Neural cell (in vitro differentiated cells): Measurements from ENCODE around the gene TYMP. TPM values are rescaled to one million over a fixed set of nuclear protein-coding genes. Genes with fewer than 3 reads are reported as not detected.
A peak's percentile ranks its signal among the peaks of the same experiment; 100 is the strongest.

Source experiments
- H2AFZ ChIP-seq: fragments of 200-600, 300-800 bp; sonication (generic), shearing (Covaris generic); 2 replicates; pipeline ENCODE4 v1.6.0; 2014; ENCODE audit warnings: low read depth, mild to moderate bottlenecking, antibody characterized with exemption, low read length, moderate library complexity
- H3F3A ChIP-seq: fragments of 200-600 bp; shearing (Covaris generic); 2 replicates; pipeline ENCODE4 v1.6.1; 2016; ENCODE audit warnings: mild to moderate bottlenecking, moderate library complexity, mixed read lengths, antibody characterized with exemption, low read length; ENCODE audit not compliant: insufficient read depth, poor library complexity, severe bottlenecking
- H3K27ac ChIP-seq: fragments of 200-600, 300-800 bp; sonication (generic), shearing (Covaris generic); 2 replicates; pipeline ENCODE4 v1.5.1; 2014; ENCODE audit warnings: mild to moderate bottlenecking, low read length, moderate library complexity
- H3K27me3 ChIP-seq: fragments of 300-800, 200-600 bp; sonication (generic), shearing (Covaris generic); 2 replicates; pipeline ENCODE4 v1.6.0; 2014; ENCODE audit warnings: mild to moderate bottlenecking, low read depth, low read length, moderate library complexity; ENCODE audit not compliant: insufficient read depth
- H3K36me3 ChIP-seq: fragments of 300-800, 200-600 bp; sonication (generic), shearing (Covaris generic); 2 replicates; pipeline ENCODE4 v1.5.1; 2014; ENCODE audit warnings: mild to moderate bottlenecking, antibody characterized with exemption, low read length, moderate library complexity; ENCODE audit not compliant: insufficient read depth
- H3K4me2 ChIP-seq: fragments of 300-800, 200-600 bp; sonication (generic), shearing (Covaris generic); 2 replicates; pipeline ENCODE4 v1.6.0; 2014; ENCODE audit warnings: mild to moderate bottlenecking, low read length
- H3K4me3 ChIP-seq: fragments of 300-800, 200-600 bp; sonication (generic), shearing (Covaris generic); 2 replicates; pipeline ENCODE4 v1.5.1; 2014; ENCODE audit warnings: mild to moderate bottlenecking, low read length, moderate library complexity
- H3K79me2 ChIP-seq: fragments of 200-600 bp; shearing (Covaris generic); replicated peaks from 2 replicates; pipeline ENCODE4 v1.6.0; 2014; ENCODE audit warnings: mild to moderate bottlenecking, low read length, moderate library complexity; ENCODE audit not compliant: insufficient read depth
- H3K9ac ChIP-seq: fragments of 300-800, 200-600 bp; sonication (generic), shearing (Covaris generic); 2 replicates; pipeline ENCODE4 v1.6.1; 2016; ENCODE audit warnings: mild to moderate bottlenecking, low read length, mixed read lengths
- H3K9me2 ChIP-seq: fragments of 200-600 bp; shearing (Covaris generic); 2 replicates; pipeline ENCODE4 v1.6.1; 2016; ENCODE audit warnings: mild to moderate bottlenecking, low read length, mixed read lengths; ENCODE audit not compliant: insufficient read depth
- H3K9me3 ChIP-seq: fragments of 200-600, 300-800 bp; sonication (generic), shearing (Covaris generic); 2 replicates; pipeline ENCODE4 v1.6.1; 2016; ENCODE audit warnings: mild to moderate bottlenecking, mixed run types, low read length, moderate library complexity, mixed read lengths
- H4K20me1 ChIP-seq: fragments of 200-600 bp; shearing (Covaris generic); 2 replicates; pipeline ENCODE4 v1.6.1; 2016; ENCODE audit warnings: mild to moderate bottlenecking, mixed run types; ENCODE audit not compliant: insufficient read depth
- EP300 ChIP-seq: fragments of 450-650 bp; conservative IDR thresholded peaks from 2 replicates; pipeline ENCODE4 v1.6.1; 2014; ENCODE audit warnings: antibody characterized with exemption, mild to moderate bottlenecking, moderate library complexity; ENCODE audit not compliant: poor library complexity, severe bottlenecking
- EZH2 ChIP-seq: fragments of 200-600, 300-800 bp; shearing (Covaris generic), sonication (generic); IDR thresholded peaks from 2 replicates; pipeline ENCODE4 v1.6.1; 2014; ENCODE audit warnings: antibody characterized with exemption, low read length, borderline replicate concordance, mild to moderate bottlenecking; ENCODE audit not compliant: insufficient read depth, poor library complexity, severe bottlenecking
- MXI1 ChIP-seq: fragments of 450-650 bp; conservative IDR thresholded peaks from 2 replicates; pipeline ENCODE4 v1.6.1; 2014; ENCODE audit warnings: antibody characterized with exemption, mild to moderate bottlenecking; ENCODE audit not compliant: poor library complexity, severe bottlenecking
- POLR2AphosphoS5 ChIP-seq: IDR thresholded peaks from 2 replicates; pipeline ENCODE4 v1.6.1; 2012
- RAD21 ChIP-seq: fragments of 450-650 bp; conservative IDR thresholded peaks from 2 replicates; pipeline ENCODE4 v1.6.1; 2014; ENCODE audit warnings: antibody characterized with exemption, mild to moderate bottlenecking, moderate library complexity
- SMC3 ChIP-seq: fragments of 450-650 bp; conservative IDR thresholded peaks from 2 replicates; pipeline ENCODE4 v1.6.1; 2014; ENCODE audit warnings: antibody characterized with exemption, mild to moderate bottlenecking, moderate library complexity; ENCODE audit not compliant: poor library complexity
- TAF1 ChIP-seq: IDR thresholded peaks from 2 replicates; pipeline ENCODE4 v1.6.1; 2012; ENCODE audit warnings: low read depth
- polyA plus RNA-seq: library from polyadenylated mRNA; depleted of rRNA; stranded (reverse); fragments of >200 nt; gene quantifications from 2 replicates; pipeline ENCODE4 v1.2.3, GENCODE V29; 2014
- TF ChIP-seq, protein P1 (sequence below): fragments of 450-650 bp; IDR thresholded peaks from 2 replicates; pipeline ENCODE4 v1.5.1; 2014; ENCODE audit warnings: antibody characterized with exemption, mild to moderate bottlenecking, moderate library complexity; ENCODE audit not compliant: poor library complexity, severe bottlenecking
- TF ChIP-seq, protein P2 (sequence below): IDR thresholded peaks from 2 replicates; pipeline ENCODE4 v1.6.1; 2012; ENCODE audit warnings: borderline replicate concordance

TYMP gene
- polyA plus RNA-seq, 1 donor from 2014 or later, result 0.87 TPM

DNA sequence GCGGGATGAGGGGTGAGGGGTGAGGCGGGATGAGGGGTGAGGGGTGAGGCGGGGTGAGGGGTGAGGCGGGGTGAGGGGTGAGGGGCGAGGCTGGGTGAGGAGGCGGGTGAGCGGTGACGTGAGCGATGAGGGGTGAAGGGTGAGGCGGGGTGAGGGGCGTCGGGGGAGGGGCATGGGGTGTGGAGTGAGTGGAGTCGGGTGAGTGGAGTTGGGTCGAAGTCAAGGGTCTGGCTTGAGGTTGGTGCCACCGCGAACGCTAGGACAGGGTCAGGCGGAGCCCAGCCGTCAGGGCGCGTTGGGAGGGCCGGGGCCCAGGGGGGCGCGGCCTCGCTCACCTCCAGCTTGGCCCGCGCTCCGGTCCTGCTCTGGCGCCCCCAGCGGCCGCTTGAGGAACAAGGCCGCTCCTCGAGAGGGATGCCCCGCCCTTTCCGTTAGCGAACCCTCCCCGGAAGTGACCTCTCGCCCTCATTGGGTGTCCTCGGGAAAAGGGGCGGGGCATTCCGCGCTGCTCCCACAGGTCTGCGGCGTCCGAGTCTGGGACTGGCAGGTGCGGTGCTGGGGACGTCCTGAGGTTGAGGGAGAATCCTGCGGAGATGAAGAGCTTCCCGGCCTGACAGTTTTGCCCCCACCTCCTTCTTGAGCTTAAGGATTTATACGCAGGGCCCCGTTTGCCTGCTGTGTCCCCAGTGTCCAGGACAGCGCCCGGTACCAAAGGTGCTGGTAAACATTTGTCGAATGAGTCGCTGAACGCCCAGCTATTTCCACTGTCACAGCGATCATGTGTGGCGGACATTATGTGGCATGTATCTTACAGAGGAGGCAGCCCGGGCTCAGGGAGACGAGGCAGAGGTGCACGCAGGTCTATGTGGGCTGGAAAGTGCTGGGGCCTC, 33.0 kb upstream of the TYMP start, which contains the start of gene SYCE3:
Gene SYCE3, minus strand, starts transcription at position 397 of the 890 bp plus-strand sequence. CDS start 6,514 bp downstream, outside the sequence.
- Histone ChIP-seq H2AFZ (peak within 1 kb of the TSS; percentile 32), H4K20me1 (no peaks in the 10 kb centered on the region), H3K9ac (peak within 1 kb of the TSS; percentile 74), H3K9me3 (no peaks in the 10 kb centered on the region), H3K79me2 (no peaks in the 10 kb centered on the region), H3K4me2 (peak within 1 kb of the TSS; percentile 72), H3K27me3 (no peaks in the 10 kb centered on the region), H3K4me3 (peak within 1 kb of the TSS; percentile 70), H3K36me3 (peaks cover 3% of the 10 kb centered on the region), H3F3A (no peaks in the 10 kb centered on the region), H3K27ac (peak within 1 kb of the TSS; percentile 74), H3K9me2 (no peaks in the 10 kb centered on the region)
- TF ChIP-seq SMC3 (peak; percentile 52), MXI1 (peak; percentile 79), TAF1 (no peak), POLR2AphosphoS5 (peak; percentile 86), RAD21 (peak; percentile 60), EZH2 (no peak), EP300 (peak; percentile 47)
- TF ChIP-seq, protein P1, sequence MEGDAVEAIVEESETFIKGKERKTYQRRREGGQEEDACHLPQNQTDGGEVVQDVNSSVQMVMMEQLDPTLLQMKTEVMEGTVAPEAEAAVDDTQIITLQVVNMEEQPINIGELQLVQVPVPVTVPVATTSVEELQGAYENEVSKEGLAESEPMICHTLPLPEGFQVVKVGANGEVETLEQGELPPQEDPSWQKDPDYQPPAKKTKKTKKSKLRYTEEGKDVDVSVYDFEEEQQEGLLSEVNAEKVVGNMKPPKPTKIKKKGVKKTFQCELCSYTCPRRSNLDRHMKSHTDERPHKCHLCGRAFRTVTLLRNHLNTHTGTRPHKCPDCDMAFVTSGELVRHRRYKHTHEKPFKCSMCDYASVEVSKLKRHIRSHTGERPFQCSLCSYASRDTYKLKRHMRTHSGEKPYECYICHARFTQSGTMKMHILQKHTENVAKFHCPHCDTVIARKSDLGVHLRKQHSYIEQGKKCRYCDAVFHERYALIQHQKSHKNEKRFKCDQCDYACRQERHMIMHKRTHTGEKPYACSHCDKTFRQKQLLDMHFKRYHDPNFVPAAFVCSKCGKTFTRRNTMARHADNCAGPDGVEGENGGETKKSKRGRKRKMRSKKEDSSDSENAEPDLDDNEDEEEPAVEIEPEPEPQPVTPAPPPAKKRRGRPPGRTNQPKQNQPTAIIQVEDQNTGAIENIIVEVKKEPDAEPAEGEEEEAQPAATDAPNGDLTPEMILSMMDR, result peak; percentile 98
- TF ChIP-seq, protein P2, sequence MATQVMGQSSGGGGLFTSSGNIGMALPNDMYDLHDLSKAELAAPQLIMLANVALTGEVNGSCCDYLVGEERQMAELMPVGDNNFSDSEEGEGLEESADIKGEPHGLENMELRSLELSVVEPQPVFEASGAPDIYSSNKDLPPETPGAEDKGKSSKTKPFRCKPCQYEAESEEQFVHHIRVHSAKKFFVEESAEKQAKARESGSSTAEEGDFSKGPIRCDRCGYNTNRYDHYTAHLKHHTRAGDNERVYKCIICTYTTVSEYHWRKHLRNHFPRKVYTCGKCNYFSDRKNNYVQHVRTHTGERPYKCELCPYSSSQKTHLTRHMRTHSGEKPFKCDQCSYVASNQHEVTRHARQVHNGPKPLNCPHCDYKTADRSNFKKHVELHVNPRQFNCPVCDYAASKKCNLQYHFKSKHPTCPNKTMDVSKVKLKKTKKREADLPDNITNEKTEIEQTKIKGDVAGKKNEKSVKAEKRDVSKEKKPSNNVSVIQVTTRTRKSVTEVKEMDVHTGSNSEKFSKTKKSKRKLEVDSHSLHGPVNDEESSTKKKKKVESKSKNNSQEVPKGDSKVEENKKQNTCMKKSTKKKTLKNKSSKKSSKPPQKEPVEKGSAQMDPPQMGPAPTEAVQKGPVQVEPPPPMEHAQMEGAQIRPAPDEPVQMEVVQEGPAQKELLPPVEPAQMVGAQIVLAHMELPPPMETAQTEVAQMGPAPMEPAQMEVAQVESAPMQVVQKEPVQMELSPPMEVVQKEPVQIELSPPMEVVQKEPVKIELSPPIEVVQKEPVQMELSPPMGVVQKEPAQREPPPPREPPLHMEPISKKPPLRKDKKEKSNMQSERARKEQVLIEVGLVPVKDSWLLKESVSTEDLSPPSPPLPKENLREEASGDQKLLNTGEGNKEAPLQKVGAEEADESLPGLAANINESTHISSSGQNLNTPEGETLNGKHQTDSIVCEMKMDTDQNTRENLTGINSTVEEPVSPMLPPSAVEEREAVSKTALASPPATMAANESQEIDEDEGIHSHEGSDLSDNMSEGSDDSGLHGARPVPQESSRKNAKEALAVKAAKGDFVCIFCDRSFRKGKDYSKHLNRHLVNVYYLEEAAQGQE, result no peak

DNA sequence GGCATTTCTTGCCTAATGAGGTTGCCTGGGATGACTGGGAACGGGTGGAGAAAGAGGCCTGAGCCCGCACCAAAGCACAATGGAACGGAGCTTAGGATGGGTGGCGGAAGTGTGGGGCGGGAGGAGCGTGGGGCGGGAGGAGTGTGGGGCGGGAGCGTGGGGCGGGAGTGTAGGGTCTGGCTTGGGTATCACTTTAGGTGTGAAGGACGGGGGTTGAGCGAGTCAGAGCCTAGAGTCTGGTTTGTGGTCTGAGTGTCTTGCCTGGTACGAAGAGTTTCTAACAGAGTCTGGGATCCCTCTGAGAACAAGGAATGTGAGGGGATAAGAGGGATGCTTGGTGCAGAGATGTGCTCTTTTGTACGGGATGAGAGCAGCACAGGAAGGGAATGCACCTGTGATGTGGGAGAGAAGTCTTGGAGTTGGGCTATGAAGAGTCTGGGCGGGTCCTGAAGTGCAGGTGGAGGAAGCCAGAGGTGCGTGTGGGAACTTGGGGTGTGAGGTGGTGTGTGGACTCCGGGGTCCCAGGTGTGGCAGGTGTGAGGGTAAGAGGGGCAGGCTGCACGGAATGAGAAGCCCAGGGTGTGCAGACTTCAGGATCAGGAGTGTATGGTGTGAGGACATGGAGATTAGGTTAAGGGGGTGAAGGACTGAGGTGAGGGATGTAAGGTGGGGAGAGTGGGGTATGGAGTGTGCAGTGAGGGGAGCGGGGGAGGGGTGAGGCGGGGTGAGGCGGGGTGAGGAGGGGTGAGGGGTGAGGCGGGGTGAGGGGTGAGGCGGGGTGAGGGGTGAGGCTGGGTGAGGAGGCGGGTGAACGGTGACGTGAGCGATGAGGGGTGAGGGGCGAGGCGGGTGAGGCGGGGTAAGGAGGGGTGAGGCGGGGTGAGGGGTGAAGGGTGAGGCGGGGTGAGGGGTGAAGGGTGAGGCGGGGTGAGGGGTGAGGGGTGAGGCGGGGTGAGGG, 31.9 kb upstream of the TYMP start:
- Histone ChIP-seq H3K27me3 (no peaks in the 10 kb centered on the region), H3K9me3 (no peaks in the 10 kb centered on the region), H3F3A (no peaks in the 10 kb centered on the region), H3K9me2 (no peaks in the 10 kb centered on the region), H2AFZ (no peak overlapping the region), H3K4me2 (no peak overlapping the region), H4K20me1 (no peaks in the 10 kb centered on the region), H3K36me3 (no peaks in the 10 kb centered on the region), H3K4me3 (no peak overlapping the region), H3K79me2 (no peaks in the 10 kb centered on the region), H3K9ac (no peak overlapping the region), H3K27ac (no peak overlapping the region)
- TF ChIP-seq TAF1 (no peak), EZH2 (no peak), RAD21 (no peak), POLR2AphosphoS5 (no peak), EP300 (no peak), SMC3 (no peak), MXI1 (no peak)
- TF ChIP-seq, protein P1, result no peak
- TF ChIP-seq, protein P2, result no peak
